ENCODE measurements around the gene KLHDC10.
"Not testable (repeated sequence)": the region's sequence is repeated elsewhere in the genome, so short reads cannot be mapped to it uniquely, and the experiment has no call there.

KLHDC10 gene

DNA sequence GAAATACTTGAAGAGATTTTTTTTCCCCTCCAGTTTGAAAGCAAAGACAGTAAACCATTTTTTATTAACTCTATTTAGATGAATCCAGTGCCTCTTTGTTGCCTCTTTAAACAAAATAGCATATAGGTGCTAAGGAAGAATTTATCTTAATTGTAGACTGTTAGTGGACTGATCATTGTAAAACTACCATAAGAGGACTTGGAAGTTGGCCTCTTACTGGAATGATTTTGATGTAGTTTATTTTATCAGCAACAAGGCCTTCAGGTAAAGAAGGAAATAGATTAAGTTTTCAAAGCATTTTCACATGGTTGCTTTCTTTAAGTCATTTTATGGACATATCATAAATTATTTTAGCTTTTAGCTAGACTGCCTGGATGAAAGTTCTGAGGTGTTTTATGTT lies 53.2 kb downstream of the KLHDC10 start:
- Histone ChIP-seq H3K9me3 (ENCODE audit: control insufficient read depth in 1 of 2, low read length in 2 of 2) (no peaks in the 10 kb centered on the region), H3K4me1 (ENCODE audit: control insufficient read depth in 1 of 2, insufficient read depth in 2 of 2, low read length in 2 of 2) (peaks cover 9 to 16% of the 10 kb centered on the region in 2 donors), H3K4me3 (ENCODE audit: low read depth in 1 of 2, low read length in 2 of 2) (no peak overlapping the region), H3K27me3 (ENCODE audit: low read depth, low read length) (no peaks in the 10 kb centered on the region), H3K36me3 (ENCODE audit: control insufficient read depth in 1 of 2, insufficient read depth in 2 of 2, low read length in 2 of 2) (peaks cover 30 to 33% of the 10 kb centered on the region in 2 donors), H3K27ac (ENCODE audit: low read length) (no peak overlapping the region)

DNA sequence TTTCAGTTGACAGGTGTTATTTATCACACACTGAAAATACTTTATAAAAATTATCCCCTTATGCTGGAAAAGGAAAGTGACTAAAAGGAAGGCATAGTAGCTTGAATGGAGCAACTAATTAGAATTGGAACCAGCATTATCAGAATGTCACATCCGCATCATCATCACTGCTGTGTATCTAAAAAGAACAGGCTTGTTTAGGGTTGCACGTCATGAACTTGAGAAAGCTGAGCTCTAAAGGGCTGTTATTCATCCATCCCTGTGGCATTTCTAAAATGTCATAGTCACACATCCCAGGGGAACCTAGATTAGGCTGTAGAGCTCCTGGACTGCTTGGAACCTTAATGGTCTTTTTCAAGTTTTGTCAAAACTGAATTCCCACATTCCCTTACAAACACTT lies 54.4 kb downstream of the KLHDC10 start:
- no peak overlapping the region for H3K27ac ChIP-seq (ENCODE audit: low read length)
- no peaks in the 10 kb centered on the region for H3K27me3 ChIP-seq (ENCODE audit: low read depth, low read length)
- peaks cover 9 to 16% of the 10 kb centered on the region in 2 donors for H3K4me1 ChIP-seq (ENCODE audit: control insufficient read depth in 1 of 2, insufficient read depth in 2 of 2, low read length in 2 of 2)
- H3K9me3 ChIP-seq (ENCODE audit: control insufficient read depth in 1 of 2, low read length in 2 of 2) = no peaks in the 10 kb centered on the region
- no peak overlapping the region for H3K4me3 ChIP-seq (ENCODE audit: low read depth in 1 of 2, low read length in 2 of 2)
- H3K36me3 ChIP-seq (ENCODE audit: control insufficient read depth in 1 of 2, insufficient read depth in 2 of 2, low read length in 2 of 2) = peaks cover 36 to 37% of the 10 kb centered on the region in 2 donors

DNA sequence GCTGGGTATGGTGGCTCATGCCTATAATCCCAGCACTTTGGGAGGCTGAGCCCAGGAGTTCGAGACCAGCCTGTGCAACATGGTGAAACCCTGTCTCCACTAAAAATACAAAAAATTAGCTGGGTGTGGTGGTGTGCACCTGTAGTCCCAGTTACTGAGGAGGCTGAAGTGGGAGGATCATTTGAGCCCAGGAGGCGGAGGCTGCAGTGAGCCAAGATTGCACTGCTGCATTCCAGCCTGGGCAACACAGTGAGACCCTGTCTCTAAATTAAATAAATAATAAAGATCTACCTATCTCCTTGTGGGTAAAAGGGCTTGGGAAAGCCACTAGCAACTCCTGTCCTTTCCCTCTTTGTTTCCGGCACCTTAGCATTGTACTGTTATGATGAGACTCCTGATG lies 56.5 kb downstream of the KLHDC10 start:
- not testable (repeated sequence) for H3K27ac ChIP-seq (ENCODE audit: low read length); H3K27me3 ChIP-seq (ENCODE audit: low read depth, low read length); H3K9me3 ChIP-seq (ENCODE audit: control insufficient read depth in 1 of 2, low read length in 2 of 2); H3K4me3 ChIP-seq (ENCODE audit: low read depth in 1 of 2, low read length in 2 of 2)
- H3K36me3 ChIP-seq (ENCODE audit: control insufficient read depth in 1 of 2, insufficient read depth in 2 of 2, low read length in 2 of 2) = peaks cover 40 to 50% of the 10 kb centered on the region in 2 donors
- H3K4me1 ChIP-seq (ENCODE audit: control insufficient read depth in 1 of 2, insufficient read depth in 2 of 2, low read length in 2 of 2) = peaks cover 9 to 16% of the 10 kb centered on the region in 2 donors

DNA sequence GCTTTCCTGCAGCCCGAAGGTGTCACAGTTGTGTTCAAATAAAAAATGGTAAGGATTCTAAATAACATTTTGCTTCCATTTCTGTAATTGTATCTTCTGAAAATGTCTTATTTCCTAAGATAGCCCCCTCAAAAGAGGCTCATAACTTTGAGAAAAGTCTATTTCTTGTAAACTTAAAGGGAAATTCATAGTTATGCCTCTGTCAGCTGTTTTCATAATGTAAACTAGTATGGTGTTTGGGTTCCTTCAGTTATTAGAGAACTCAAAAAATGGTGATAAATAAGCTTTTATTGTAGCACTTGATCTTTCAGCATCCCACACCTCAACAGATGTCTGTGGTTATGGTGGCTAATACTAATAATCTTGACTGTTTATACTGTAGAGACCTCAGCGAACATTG lies 57.1 kb downstream of the KLHDC10 start:
- H3K27me3 ChIP-seq (ENCODE audit: low read depth, low read length) = no peaks in the 10 kb centered on the region
- H3K4me1 ChIP-seq (ENCODE audit: control insufficient read depth in 1 of 2, insufficient read depth in 2 of 2, low read length in 2 of 2) = peaks cover 9 to 16% of the 10 kb centered on the region in 2 donors
- H3K27ac ChIP-seq (ENCODE audit: low read length) = no peak overlapping the region
- H3K9me3 ChIP-seq (ENCODE audit: control insufficient read depth in 1 of 2, low read length in 2 of 2) = no peaks in the 10 kb centered on the region
- no peak overlapping the region for H3K4me3 ChIP-seq (ENCODE audit: low read depth in 1 of 2, low read length in 2 of 2)
- peaks cover 41 to 46% of the 10 kb centered on the region in 2 donors for H3K36me3 ChIP-seq (ENCODE audit: control insufficient read depth in 1 of 2, insufficient read depth in 2 of 2, low read length in 2 of 2)

DNA sequence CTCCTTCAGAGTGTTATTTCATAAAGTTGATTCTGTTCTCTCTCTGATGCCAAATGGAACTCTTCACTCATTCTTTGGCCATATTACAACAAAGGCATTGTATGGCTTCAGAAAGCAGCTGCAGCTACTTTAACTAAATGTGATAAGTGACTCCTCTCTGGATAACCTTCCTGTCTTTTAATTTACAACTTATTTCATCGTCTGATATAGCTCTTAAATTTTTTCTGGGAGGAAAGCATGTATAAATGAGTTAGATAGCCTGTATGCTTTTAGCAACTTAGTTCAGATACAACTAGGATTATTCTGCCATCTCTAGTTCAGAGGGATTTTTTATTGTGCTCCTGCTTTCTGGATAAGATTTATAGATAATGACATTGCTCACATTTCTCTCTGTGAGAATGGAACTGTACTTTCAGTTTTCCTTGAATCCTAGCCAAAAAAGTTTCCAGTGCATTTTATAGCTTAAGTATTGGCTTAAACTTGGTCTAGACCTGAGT lies 57.5 kb downstream of the KLHDC10 start:
- peaks cover 9 to 16% of the 10 kb centered on the region in 2 donors for H3K4me1 ChIP-seq (ENCODE audit: control insufficient read depth in 1 of 2, insufficient read depth in 2 of 2, low read length in 2 of 2)
- no peak overlapping the region for H3K4me3 ChIP-seq (ENCODE audit: low read depth in 1 of 2, low read length in 2 of 2)
- H3K36me3 ChIP-seq (ENCODE audit: control insufficient read depth in 1 of 2, insufficient read depth in 2 of 2, low read length in 2 of 2) = peaks cover 41 to 46% of the 10 kb centered on the region in 2 donors
- H3K9me3 ChIP-seq (ENCODE audit: control insufficient read depth in 1 of 2, low read length in 2 of 2) = no peaks in the 10 kb centered on the region
- H3K27ac ChIP-seq (ENCODE audit: low read length) = no peak overlapping the region
- no peaks in the 10 kb centered on the region for H3K27me3 ChIP-seq (ENCODE audit: low read depth, low read length)

DNA sequence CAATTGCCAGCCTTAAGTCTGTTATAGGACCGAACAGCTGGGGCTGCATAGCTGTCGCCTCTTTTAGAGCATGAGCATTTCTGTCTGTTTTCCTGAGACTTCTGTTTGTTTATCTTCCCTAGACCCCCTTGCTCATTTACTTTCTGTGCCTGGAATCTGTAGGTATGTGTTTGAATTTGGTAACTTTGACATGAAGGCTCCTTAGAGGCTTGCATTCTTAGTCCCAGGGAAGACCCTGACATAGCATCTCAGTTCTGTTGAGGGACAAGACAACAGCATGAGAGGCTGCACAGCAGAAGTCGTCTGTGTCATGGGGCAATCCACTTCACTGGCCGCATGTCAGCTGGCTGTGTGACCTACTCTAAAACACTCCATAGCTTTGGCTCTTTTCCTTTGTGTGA lies 58.7 kb downstream of the KLHDC10 start:
- Histone ChIP-seq H3K36me3 (ENCODE audit: control insufficient read depth in 1 of 2, insufficient read depth in 2 of 2, low read length in 2 of 2) (peaks cover 40 to 45% of the 10 kb centered on the region in 2 donors), H3K27me3 (ENCODE audit: low read depth, low read length) (no peaks in the 10 kb centered on the region), H3K9me3 (ENCODE audit: control insufficient read depth in 1 of 2, low read length in 2 of 2) (no peaks in the 10 kb centered on the region), H3K4me1 (ENCODE audit: control insufficient read depth in 1 of 2, insufficient read depth in 2 of 2, low read length in 2 of 2) (peaks cover 9 to 16% of the 10 kb centered on the region in 2 donors), H3K27ac (ENCODE audit: low read length) (no peak overlapping the region), H3K4me3 (ENCODE audit: low read depth in 1 of 2, low read length in 2 of 2) (no peak overlapping the region)

DNA sequence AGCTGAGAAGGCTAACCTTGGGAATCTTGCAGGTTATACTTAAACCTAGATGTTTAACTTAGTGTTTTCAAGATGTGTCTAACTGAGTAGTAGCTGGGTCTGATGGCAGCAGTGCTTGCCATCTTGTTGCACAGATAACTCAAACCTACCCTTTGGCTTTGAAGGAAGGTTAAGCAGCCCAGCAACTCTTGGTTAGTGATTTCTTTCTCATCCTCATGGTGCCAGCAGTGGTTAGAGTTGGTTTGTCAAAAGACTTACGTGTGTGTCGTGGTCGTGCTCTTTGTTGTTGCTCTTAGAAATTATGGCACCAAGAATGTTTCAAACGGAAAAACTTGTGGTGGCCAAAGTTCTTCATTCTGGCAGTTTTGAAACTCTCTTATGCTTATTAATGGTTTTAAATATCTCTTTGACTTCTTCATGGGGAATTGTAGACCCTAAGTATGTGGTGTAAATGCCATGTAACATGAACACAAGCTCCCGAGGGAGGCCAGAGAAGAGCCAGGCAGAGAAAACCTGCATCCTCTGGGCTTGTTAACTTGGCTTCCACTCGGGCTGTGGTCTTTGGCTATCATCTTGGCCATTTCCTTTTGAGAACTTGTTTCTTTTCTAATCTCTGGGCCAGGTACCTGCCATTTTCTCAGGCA lies 61.0 kb downstream of the KLHDC10 start:
- H3K9me3 ChIP-seq (ENCODE audit: control insufficient read depth in 1 of 2, low read length in 2 of 2) = no peaks in the 10 kb centered on the region
- peaks cover 43 to 49% of the 10 kb centered on the region in 2 donors for H3K36me3 ChIP-seq (ENCODE audit: control insufficient read depth in 1 of 2, insufficient read depth in 2 of 2, low read length in 2 of 2)
- H3K4me1 ChIP-seq (ENCODE audit: control insufficient read depth in 1 of 2, insufficient read depth in 2 of 2, low read length in 2 of 2) = peaks cover 9 to 16% of the 10 kb centered on the region in 2 donors
- H3K27me3 ChIP-seq (ENCODE audit: low read depth, low read length) = no peaks in the 10 kb centered on the region
- H3K4me3 ChIP-seq (ENCODE audit: low read depth in 1 of 2, low read length in 2 of 2) = no peak overlapping the region
- no peak overlapping the region for H3K27ac ChIP-seq (ENCODE audit: low read length)

DNA sequence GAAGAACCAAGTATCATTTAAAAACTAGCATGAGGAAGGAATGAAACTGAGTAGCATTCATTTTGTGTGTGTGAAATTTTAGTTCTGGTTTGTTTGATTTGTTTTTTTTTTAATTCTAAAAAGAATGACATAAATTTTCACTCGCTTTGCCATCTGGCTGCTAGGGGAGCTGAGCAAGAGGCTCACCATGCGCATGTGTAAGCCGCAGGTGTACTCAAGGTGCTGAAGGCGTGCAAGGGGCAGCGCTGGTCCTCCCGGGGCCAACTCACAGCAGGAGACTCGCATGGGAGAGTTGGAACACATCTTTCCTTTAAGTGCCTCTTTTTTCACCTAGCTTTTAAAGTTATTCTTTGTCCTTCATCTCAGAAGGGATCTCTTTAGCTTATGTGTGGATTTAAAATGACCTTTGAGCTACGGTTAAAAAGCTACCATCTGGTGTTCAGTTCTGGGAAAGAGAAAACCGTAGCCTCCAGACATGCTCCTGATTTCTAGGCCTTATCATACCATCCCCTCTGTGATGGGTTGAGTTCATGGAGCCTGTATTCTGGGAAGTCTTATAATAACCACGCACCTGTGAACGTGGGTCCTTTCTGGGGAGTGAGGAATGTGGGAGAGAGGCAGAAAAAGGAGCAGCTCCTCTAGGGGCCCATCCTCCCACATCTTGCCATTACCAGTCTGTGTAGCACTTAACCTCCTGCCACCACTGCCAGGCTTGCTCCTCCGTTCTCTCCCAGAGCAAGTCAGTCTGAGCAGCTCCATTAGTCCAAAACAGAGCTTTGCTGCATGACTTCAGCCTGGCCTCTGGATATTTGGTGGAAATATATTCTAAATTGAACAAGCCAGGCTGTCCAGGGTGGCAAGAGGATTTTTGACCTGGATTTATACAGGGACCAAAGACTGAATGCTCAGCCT lies 61.9 kb downstream of the KLHDC10 start:
- Histone ChIP-seq H3K4me1 (ENCODE audit: control insufficient read depth in 1 of 2, insufficient read depth in 2 of 2, low read length in 2 of 2) (peaks cover 9 to 13% of the 10 kb centered on the region in 2 donors), H3K9me3 (ENCODE audit: control insufficient read depth in 1 of 2, low read length in 2 of 2) (no peaks in the 10 kb centered on the region), H3K4me3 (ENCODE audit: low read depth in 1 of 2, low read length in 2 of 2) (no peak overlapping the region), H3K27ac (ENCODE audit: low read length) (no peak overlapping the region), H3K27me3 (ENCODE audit: low read depth, low read length) (no peaks in the 10 kb centered on the region), H3K36me3 (ENCODE audit: control insufficient read depth in 1 of 2, insufficient read depth in 2 of 2, low read length in 2 of 2) (peaks cover 46 to 52% of the 10 kb centered on the region in 2 donors)

DNA sequence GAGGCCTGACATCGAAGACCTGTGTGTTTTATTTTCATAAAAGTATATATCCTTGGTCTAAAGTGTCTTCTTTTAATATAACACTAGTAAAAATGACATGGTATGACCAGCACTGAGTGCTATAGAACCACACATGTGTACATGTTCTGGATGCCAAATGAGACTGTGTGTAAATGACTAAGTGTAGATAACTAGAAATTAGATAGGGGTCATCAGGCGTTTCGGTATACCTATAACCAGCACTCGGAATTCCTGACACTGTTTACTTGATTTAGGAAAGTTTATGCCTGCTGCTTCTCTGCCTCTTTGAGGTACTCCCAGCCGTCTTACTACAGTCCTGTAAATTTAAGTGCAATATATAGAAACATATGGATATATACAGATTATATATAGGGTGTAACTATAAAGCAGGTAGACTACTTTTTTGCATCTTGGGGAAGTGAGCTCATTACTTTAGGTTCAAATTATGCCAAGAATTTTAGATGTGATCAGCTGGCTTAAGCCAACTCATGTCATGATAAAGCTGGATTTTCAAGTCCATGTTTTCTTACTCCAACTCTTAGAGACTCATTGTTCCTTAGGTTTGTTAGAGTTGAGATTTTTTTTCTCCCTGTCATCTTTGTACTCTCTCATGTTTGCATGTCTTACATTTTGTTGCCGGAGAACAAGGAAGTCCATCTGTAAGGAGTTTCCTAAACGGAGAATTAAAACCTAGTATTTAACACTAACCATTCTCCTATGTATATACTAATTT lies 62.9 kb downstream of the KLHDC10 start:
- no peaks in the 10 kb centered on the region for H3K27me3 ChIP-seq (ENCODE audit: low read depth, low read length)
- peaks cover 46 to 54% of the 10 kb centered on the region in 2 donors for H3K36me3 ChIP-seq (ENCODE audit: control insufficient read depth in 1 of 2, insufficient read depth in 2 of 2, low read length in 2 of 2)
- peaks cover 3% of the 10 kb centered on the region in 2 donors for H3K4me1 ChIP-seq (ENCODE audit: control insufficient read depth in 1 of 2, insufficient read depth in 2 of 2, low read length in 2 of 2)
- H3K4me3 ChIP-seq (ENCODE audit: low read depth in 1 of 2, low read length in 2 of 2) = no peak overlapping the region
- H3K9me3 ChIP-seq (ENCODE audit: control insufficient read depth in 1 of 2, low read length in 2 of 2) = no peaks in the 10 kb centered on the region
- H3K27ac ChIP-seq (ENCODE audit: low read length) = no peak overlapping the region

DNA sequence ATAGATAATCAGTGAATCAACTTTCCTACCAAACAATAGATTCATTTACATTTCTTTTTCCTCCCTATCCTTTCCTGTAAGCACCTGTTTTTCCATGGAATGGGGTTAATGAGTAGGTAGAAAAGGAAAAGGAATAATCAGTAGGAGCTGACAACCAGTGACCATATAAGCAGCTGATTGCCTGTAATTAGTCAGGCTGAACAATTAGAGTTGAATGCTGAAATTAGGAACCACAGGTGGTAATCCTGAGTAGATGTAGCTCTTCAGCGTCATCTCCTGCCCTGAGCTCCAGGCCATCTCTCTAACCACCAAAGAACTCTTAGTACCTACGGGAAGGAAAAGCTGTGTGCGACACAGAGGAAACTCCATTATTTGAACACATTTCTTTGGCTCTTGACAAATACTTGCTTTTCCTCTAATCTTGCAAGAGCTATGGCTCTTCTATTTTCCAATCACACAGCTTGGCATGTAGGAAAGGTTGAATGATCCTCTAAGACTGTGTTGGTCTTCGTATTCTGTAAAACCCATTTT lies 63.8 kb downstream of the KLHDC10 start:
- Histone ChIP-seq H3K4me3 (ENCODE audit: low read depth in 1 of 2, low read length in 2 of 2) (no peak overlapping the region), H3K27ac (ENCODE audit: low read length) (no peak overlapping the region), H3K36me3 (ENCODE audit: control insufficient read depth in 1 of 2, insufficient read depth in 2 of 2, low read length in 2 of 2) (peaks cover 43 to 54% of the 10 kb centered on the region in 2 donors), H3K9me3 (ENCODE audit: control insufficient read depth in 1 of 2, low read length in 2 of 2) (no peaks in the 10 kb centered on the region), H3K4me1 (ENCODE audit: control insufficient read depth in 1 of 2, insufficient read depth in 2 of 2, low read length in 2 of 2) (no peaks in the 10 kb centered on the region), H3K27me3 (ENCODE audit: low read depth, low read length) (no peaks in the 10 kb centered on the region)

DNA sequence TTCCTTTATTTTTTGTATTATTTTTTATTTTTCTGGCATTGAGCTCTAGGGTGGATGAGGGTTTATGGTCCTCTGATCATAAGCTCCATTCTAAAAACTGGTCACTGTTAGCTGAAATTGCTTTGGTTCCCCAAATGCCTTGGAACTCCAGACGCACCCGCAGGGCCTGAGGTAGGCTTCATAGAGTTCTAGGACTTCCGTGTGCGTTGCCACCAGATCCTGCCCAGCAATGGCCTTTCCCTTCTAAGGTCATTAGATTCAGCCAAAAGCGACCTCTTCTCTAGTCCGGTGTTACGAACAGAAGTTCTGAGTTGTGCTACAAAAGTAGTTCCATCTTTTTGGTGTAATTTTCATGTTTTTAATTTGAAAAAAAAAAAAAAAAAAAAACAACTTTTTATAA lies 64.4 kb downstream of the KLHDC10 start:
- Histone ChIP-seq H3K4me1 (ENCODE audit: control insufficient read depth in 1 of 2, insufficient read depth in 2 of 2, low read length in 2 of 2) (no peaks in the 10 kb centered on the region), H3K4me3 (ENCODE audit: low read depth in 1 of 2, low read length in 2 of 2) (no peak overlapping the region), H3K27me3 (ENCODE audit: low read depth, low read length) (no peaks in the 10 kb centered on the region), H3K9me3 (ENCODE audit: control insufficient read depth in 1 of 2, low read length in 2 of 2) (no peaks in the 10 kb centered on the region), H3K36me3 (ENCODE audit: control insufficient read depth in 1 of 2, insufficient read depth in 2 of 2, low read length in 2 of 2) (peaks cover 42 to 51% of the 10 kb centered on the region in 2 donors), H3K27ac (ENCODE audit: low read length) (no peak overlapping the region)

All from muscle layer of duodenum (tissue), 2 donors.